C4-2B (cell line): ENCODE results near the gene POLR1C.

Experiments
- CTCF ChIP-seq: fragments of 450-650 bp; conservative IDR thresholded peaks from 2 replicates; pipeline ENCODE4 v1.5.1; 2017; ENCODE audit warnings: mild to moderate bottlenecking
- ZFX ChIP-seq: fragments of 450-650 bp; IDR thresholded peaks from 2 replicates; pipeline ENCODE4 v1.6.1; 2017

- TF ChIP-seq CTCF (no peak), ZFX (peak; percentile 29; the same call in 1 of the 2 replicates)
Observed at GRCh38 chr6:43477235-43478007, 39.5 kb upstream of the POLR1C start, which contains the start of gene TJAP1.
